Dedifferentiated amniotic fluid mesenchymal stem cell (primary cell): ENCODE measurements around the gene C2orf15.
A peak's percentile ranks its signal among the peaks of the same experiment; 100 is the strongest.
"Not testable (repeated sequence)": the region's sequence is repeated elsewhere in the genome, so short reads cannot be mapped to it uniquely, and the experiment has no call there.

ENCODE experiments used
- DNase-seq: peaks from one replicate; pipeline ENCODE4 v3.0.0-alpha.2; 2016; ENCODE audit errors: extremely low spot score

C2orf15 gene, protein sequence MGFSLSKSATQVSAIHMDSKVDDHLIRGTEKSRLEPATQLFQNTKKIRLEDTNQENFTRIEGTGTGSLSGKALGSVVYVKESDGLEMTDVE

DNA sequence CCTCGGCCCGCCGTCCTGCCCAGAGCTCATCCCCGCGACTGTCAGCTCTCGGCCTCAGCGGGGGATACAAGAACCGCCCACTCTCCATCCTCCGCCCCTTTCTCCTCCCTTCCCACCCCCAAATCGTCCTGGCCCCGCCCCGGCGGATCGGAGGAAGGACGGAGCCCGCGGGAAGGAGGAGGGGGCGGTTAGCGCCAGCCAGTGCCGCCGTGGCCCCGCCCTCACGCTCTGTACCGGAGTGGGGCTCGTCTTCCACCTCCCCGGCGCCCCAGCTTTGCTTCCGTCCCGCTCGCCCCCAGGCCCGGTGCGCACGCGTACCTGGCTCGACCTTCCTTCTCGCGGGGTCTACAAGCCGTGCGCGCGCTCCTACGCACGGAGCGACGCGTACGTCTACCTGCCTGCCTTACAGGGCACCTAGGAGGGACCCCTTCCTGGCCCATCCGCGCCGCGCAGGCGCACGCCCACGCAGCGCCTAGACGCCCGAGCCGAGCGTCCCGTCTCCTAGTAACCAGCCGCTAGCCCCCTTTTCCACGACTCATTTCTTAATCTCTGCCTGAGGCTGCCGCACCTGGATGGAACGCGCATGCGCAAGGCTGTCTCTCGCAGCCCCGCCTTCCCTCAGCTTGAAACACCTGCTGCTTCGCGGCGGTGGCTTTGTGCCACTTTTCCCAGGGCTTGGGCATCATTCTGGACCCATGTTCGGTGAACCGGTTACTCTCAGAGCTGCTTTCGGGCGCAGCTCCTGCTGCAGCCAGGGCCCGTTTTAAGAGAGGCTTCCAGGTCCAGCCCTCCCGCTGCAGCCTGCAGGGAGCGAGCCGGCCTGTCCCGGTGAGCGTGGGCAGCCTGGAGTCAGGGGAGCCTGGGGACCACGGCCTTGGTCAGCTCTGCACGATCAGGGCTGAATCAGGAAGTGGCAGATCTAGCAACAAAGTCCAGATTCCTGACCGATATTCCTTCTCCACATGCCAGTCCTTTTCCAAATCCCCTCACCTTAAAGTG lies at the start of gene C2orf15:
C2orf15 (plus strand) TSS at position 598 of the 999 bp plus-strand sequence. CDS start 8,852 bp downstream, outside the sequence.
- peak; percentile 63 for DNase-seq

DNA sequence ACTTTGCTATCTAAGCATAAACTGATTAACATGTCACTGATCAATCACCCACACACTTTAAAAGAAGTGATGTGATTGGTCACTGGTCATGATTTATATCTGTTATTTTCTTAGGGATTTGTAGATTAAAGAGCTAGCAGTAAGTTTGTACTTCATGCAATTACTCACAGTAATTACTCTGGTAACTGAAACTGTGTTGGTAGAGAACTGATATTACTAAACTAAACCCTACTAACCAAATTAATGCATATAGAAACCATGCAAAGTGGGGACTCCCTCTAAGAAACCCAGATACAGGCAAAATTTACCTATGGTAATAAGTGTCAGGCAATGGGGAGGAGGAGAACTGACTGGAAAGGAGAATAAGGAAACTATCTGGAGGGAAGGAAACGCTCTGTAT lies 44.8 kb upstream of the C2orf15 start:
- no peak for DNase-seq

DNA sequence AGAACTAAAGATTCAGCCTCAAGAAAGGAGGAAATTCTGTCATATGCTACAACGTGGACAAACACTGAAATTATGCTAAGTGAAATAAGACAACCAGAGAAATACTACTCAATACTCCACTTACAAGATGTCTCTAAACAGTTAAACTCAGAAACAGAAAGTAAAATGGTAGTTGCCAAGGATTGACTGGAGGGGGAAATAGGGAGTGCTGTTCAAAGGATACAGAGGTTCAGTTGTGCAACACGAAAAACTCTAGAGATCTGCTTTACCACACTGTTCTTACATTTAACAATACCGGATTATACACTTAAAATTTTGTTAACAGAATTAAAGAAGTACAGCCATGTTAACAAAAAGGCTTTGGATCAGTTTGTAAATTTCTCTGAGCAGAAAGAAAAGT lies 39.8 kb upstream of the C2orf15 start:
- no peak for DNase-seq

DNA sequence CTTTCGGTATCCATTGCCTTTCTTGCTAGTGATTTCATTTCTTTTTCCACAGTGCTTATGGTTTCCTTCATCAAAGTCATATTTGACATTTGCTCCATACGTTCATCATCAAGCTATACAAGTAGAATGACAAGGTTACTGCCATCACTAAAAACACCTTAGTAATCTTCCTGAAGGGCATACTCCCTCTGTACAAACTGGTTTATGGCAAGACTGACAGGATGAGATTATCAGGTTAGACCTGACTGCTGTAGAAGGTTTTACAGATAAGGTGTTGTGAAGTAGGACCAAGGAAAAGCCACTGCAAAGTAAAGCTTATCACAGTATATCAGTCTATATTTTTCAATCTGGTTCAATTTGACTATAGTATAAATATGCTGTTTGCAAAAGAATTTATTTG lies 37.5 kb upstream of the C2orf15 start:
- DNase-seq = no peak

DNA sequence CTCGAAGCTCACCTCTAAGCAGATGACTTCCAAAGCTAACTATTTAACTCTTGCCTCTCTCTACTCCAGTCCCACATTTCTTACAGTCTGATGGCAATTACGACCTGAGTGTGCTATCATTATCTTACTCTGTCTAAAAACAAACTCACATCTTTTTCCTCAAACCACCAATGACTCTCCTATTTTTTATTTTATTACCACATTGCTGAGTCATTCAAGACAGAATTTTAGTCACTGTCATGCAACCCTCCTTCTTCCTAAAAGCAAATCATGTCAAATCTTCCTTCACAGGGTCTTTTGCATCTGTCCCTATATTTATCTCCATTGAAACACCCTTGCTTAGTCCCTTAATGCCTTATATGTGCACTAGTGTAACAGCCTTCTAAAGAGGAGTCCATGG lies 34.6 kb upstream of the C2orf15 start:
- DNase-seq = no peak

DNA sequence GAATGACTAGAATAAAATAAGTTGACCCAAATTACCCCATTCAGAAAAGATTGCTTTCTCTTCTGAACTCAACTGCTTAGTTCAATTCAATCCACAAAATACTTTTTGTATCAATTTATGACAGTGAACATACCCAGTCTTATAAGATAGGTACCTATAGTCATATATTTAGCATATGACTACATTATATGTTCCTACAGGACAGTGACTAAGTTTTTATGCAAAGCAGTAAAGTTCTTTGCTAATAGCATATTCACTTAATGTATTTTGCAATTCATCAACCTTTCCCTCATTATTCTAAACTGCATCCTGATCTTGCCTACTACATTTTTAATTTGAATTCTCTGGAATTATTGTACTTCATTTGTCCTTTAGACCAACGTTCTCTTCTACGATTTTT lies 30.3 kb upstream of the C2orf15 start:
- no peak for DNase-seq

DNA sequence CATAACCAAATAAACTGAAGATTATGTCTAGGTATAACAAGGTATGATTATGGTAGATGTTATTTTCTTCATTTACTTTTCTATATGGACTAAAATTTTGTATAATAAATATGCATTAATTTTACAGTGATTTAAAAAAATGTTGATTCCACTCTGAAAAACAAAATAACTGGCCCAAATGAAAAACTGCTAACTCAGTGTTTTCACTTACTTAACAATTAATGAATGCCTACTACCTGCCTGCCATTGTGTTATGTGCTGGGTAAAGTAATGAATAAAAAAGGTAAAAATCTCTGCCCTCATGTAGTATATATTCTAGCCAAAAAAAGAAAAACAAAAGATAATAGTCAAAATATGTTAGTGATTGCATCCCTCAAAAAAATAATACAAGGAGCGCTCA lies 29.6 kb upstream of the C2orf15 start:
- no peak for DNase-seq

DNA sequence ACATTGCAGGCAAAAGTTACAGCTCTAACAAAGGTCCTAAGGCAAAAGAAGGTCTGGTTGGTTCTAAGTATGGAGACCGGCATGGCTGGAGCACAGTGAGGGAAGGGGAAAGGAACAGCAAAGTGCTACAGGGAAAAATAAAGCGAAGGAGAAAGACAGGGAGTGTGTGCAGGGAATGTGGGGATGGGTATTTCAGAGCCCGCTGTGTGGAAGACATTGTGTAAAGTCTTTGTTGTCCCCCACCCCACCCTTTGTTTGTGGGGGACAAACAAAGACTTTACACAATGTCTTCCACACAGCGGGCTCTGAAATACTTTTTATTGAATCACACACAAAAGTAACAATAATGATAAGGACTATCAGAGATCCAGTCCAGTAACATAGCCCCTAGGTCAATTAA lies 28.9 kb upstream of the C2orf15 start:
- DNase-seq = no peak

DNA sequence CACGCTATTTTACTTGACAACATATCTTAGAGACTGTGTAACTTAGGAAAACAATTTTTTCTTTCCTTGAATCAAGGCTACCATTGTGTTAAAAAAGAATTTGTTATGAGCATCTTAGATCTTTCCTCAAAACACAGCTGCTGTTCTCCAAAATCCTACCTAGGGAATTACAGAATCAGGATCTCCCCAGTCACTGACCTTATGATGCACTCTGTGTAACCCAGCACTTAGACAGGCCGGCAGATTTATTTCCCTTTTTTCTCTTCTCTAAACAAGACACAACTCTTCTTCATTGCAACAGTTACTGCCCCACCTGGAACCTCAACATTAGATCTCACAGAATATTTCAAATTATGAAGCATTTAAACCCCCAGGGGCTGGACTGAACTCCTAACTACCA lies 13.5 kb upstream of the C2orf15 start:
- DNase-seq = no peak

DNA sequence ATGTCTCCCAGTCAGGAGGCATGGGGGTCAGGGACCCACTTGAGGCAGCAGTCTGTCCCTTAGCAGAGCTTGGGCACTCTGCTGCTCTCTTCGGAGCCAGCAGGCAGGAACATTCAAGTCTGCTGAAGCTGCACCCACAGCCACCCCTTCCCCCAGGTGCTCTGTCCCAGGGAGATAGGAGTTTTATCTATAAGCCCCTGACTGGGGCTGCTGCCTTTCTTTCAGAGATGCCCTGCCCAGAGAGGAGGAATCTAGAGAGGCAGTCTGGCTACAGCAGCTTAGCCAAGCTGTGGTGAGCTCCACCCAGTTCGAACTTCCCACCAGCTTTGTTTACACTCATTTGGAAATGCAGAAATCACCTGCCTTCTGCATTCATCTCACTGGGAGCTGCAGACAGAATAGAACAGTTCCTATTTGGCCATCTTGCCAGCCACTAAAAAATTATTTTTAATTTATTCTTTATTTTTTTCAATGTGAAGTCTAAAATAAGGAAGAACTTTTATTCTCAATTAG lies 6.4 kb upstream of the C2orf15 start:
- not testable (repeated sequence) for DNase-seq

DNA sequence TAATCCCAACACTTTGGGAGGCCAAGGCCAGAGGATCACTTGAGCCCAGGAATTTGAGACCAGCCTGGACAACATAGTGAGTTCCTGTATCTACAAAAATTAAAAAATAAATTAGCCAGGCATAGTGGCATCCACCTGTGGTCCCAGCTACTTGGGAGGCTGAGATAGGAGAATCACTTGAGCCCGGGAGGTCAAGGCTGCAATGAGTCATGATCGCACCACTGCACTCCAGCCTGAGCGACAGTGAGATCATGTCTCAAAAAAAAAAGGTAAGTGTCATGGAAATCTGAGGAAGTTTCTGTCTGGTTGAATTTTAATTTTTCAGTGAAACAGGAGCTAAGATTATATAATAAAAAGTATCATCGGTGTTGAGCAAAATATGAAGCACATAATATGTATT lies 2.5 kb upstream of the C2orf15 start:
- DNase-seq = no peak

DNA sequence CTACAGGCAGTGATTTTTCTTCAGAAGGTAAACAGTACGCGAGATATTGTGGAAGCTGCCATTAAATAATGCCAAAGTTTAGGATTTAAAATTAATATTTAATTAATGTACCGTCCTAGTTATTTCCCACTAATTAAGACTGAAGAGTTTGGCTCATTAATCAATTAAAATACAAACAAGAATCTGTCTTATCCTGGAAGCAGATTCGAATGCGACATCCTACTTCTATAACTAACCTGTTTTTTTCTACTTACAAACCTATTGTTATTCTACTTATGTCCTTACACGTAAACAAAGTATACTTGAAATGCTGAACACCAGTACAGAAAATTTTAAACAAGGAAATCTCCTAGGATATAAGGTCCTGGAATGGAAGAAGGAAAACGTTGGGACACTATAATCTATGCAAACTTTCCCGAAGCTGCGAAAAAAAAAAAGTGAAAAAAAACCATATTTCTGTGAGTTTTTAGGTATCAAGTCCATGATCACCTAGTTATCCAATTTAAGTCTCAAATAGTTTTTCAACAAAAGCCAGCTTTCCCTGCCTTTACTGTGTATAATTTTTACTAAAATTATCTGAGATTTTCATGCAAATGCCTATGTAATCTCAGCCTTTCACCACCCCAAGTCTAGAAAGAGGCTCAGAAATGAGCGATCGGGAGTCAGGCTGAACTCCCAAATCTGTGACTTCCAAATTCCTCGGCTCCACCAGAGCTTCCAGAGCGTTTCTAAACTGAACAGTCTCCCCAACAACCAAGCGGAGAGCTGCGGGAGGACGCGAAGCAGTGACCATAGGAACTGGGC lies 1.2 kb upstream of the C2orf15 start:
- DNase-seq = peak; percentile 29

DNA sequence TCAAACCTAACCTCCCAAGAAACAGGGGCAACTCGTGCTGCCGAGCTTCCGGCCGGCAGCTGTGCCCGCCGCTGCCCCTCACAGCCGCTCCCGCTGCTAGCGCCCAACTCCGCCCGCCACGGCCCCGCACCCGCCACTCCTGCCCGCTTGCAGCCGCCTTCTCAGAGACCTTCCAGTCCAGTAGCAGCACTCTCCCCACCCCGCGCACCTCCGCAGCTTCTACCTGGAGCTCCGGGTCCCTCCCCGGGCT lies 722 bp upstream of the C2orf15 start:
- DNase-seq = no peak

DNA sequence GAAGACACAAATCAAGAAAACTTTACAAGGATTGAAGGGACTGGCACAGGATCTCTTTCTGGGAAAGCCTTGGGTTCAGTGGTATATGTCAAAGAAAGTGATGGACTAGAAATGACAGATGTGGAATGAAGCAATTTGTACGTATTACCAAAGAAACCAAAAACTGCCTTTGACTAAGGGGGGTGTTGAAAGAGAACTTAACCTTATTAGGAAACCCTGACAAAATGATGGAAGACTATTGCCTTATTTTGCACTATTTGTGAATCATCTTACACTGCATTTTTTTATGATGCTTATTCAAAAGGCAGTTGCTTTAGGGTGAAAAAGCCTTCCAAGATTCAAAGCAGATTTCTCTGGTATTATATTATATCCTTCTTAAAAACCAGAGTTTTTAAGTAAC lies 9.2 kb downstream of the C2orf15 start:
- no peak for DNase-seq

DNA sequence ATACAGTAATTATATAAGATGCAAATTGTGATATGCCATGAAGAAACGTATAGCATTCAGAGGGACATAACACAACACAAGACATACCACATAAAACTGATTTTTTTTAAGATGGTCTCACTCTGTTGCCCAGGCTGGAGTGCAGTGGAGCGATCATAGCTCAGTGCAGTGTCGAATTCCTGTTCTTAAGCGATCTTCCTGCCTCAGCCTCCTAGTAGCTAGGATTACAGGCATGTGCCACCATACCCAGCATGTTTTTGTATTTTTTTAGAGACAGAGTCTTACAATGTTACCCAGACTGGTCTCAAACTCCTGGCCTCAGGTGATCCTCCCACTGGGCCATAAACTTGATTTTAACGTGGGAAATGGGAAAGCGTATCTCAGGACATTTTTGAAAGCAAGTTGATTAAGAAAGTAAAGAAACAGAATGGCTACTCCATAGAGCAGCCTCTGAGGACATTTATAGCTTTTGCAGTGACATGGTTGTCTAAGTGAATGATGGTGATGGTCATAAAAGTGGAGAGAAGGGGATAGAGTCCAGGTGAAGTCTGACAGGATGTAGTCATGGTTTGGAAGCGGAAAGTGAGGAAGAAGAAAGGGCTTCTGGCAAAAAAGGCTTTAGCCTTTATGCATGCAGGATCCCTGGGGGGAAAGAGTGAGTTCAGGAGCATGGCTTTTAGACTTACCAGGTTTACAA lies 10.8 kb downstream of the C2orf15 start:
- no peak for DNase-seq

DNA sequence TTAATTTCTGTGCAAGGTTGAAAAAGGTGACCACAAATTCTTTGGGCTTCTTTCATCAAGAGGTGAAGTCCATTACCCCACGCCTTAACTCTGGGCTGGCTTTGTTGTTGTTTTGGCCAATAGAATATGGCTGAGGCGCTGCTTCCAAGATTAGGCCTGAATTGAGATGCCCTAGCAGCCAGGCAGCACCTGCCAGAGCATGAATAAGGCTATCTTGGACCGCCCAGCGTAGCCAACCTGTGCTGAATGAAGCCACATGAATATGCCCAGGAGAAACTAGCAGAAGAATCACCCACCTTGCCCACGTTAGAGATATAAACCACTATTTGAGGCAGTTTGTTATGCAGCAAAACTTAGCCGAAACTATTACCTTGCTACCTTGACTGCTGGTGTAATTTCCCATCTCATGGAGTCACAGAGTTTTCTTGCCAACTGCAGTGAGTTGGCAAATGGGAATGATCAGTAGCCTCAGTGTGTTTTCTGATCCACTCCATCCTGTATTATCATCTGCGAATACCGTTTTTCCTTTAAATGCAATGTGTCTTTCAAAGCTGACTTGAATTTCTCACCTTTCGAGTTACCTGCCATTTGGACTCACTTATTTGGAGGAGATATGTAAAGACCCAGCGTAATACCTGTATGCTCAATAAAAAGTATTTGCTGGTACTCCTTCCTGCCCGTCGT lies 12.6 kb downstream of the C2orf15 start:
- no peak for DNase-seq

DNA sequence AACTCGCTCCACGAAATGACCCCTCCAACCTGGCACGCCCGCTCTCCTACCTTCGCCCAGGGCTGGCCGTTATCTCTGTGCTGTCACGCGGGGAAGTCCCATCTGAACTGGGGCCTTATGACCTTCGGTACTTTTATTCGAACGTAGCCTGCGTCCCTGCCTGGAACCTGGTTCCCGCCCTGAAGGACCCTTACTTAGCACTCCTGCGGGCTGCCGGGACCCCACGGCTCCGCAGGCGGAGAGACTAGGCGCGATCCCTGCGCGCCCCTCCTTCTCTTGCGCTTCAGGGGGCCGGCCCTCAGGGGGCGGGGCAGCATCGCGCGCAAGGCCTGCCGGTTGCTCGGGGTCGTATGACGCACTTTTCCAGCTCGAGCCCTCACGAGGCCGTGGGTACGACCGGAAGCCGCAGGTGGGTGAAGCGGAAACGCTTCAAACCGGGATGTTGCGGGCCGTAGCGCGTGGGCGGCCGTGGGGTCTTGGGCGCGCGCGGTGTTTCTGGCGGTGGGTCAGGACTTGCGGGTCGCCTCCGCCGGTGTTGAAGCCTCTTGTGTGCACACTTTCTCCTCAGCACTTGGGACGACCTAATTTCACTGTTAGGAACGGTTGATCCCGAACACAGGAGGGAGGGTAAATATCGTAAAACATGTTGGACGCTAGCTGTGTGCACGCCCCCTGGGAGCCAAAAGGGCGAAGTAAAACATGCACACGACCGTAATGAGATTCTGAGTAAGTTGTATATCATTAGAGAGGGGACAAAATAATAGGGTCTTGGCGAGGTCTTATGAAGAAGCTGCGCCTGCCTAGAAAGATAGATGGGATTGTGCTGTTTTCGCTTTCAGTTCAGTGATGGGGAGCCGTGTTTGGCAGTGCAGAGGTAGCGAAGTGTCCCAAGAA lies 13.4 kb downstream of the C2orf15 start, which contains the start of the genes LIPT1 and TSGA10:
LIPT1 (plus strand) TSS at position 325 of the 894 bp plus-strand sequence. CDS start 6,991 bp downstream, outside the sequence.
TSGA10 (minus strand) TSS at position 300 of the 894 bp plus-strand sequence. CDS start 45,503 bp downstream, outside the sequence.
- peak; percentile 83 for DNase-seq

DNA sequence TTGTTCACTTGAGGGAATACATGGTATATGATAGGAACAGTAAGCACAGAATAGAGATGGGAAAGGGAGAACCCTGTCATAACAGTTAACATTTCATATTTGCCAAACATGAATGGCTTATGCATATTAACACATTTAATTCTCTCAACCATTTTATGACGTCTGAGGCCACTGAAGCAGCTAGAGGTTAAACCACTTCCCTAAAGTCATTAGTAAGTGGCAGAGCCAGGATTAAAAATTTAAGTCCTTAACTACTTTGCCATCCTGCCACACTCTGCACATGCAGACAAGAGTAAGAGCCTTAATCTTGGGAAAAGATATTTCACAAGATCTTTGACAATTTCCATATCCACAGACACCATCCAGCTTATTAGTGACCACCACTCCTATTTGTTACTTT lies 15.4 kb downstream of the C2orf15 start:
- DNase-seq = no peak

DNA sequence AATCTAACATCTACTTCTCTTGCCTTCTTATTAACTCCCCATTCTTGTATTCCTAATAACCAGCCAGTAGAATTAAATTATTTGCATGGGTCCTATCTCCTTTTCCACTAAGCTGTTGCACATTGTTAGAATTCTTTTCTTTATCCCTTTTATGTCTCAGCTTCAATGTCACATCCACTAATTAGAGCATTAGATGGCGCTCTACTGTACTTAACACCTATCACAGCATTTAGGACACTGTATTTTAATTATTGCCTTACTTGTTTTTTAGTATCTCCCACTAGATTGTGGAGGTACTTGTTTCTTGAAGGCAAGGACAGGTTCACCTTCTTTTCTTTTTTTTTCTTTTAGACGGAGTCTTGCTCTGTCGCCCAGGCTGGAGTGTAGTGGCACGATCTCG lies 17.1 kb downstream of the C2orf15 start:
- DNase-seq = no peak

DNA sequence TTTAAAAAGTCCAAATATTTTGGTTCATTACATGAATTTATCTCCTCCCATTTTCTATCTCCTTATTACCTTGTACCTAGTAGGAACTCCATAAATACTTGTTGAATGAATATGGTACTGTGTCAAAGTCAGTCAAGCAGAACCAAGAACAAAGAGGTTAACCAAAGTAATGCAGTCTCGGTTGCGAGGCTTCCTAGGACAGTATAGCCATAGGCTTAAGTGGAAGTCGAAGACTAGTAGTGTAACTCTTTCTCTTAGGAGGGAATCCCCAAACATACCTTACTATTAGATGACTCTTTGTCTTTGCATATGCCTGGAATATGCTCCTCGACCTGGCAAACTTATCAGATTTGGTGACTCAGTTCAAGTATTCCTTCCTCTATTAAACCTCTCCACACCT lies 18.1 kb downstream of the C2orf15 start:
- no peak for DNase-seq
